Activated CD8-positive, alpha-beta memory T cell treated with anti-CD3 and anti-CD28 coated beads for 24 hours (primary cell): ENCODE measurements around the gene COL4A6.

Experiments used
- DNase-seq: peaks from one replicate; pipeline ENCODE4 v3.0.0-alpha.2; 2020

Gene COL4A6

GRCh38 chrX:108322234-108322633 lies 116.0 kb downstream of the COL4A6 start:
- no peak for DNase-seq

- no peak for DNase-seq
Measured at GRCh38 chrX:108316456-108316855, 121.8 kb downstream of the COL4A6 start.

GRCh38 chrX:108313669-108314068 lies 124.6 kb downstream of the COL4A6 start:
- DNase-seq = no peak

- no peak for DNase-seq
Measured at GRCh38 chrX:108312957-108313356, 125.3 kb downstream of the COL4A6 start.

- DNase-seq = no peak
Measured at GRCh38 chrX:108312011-108312410, 126.2 kb downstream of the COL4A6 start.

- DNase-seq = no peak
Measured at GRCh38 chrX:108310506-108310905, 127.7 kb downstream of the COL4A6 start.

GRCh38 chrX:108309144-108309543 lies 129.1 kb downstream of the COL4A6 start:
- DNase-seq = no peak

GRCh38 chrX:108307132-108308085 lies 130.8 kb downstream of the COL4A6 start:
- DNase-seq = no peak

GRCh38 chrX:108306086-108306485 lies 132.1 kb downstream of the COL4A6 start:
- no peak for DNase-seq

- DNase-seq = no peak
Measured at GRCh38 chrX:108304757-108305156, 133.5 kb downstream of the COL4A6 start.

- no peak for DNase-seq
Measured at GRCh38 chrX:108304210-108304609, 134.0 kb downstream of the COL4A6 start.

- DNase-seq = no peak
Measured at GRCh38 chrX:108303682-108304081, 134.5 kb downstream of the COL4A6 start.

- no peak for DNase-seq
Measured at GRCh38 chrX:108299704-108300103, 138.5 kb downstream of the COL4A6 start.

- no peak for DNase-seq
Measured at GRCh38 chrX:108299101-108299591, 139.1 kb downstream of the COL4A6 start.

GRCh38 chrX:108298165-108298602 lies 140.0 kb downstream of the COL4A6 start:
- no peak for DNase-seq

- DNase-seq = no peak
Measured at GRCh38 chrX:108297290-108297689, 140.9 kb downstream of the COL4A6 start.

GRCh38 chrX:108292053-108292452 lies 146.2 kb downstream of the COL4A6 start:
- no peak for DNase-seq

- no peak for DNase-seq
Measured at GRCh38 chrX:108285918-108286317, 152.3 kb downstream of the COL4A6 start.

GRCh38 chrX:108285356-108285755 lies 152.9 kb downstream of the COL4A6 start:
- no peak for DNase-seq

GRCh38 chrX:108275732-108276131 lies 162.5 kb downstream of the COL4A6 start:
- DNase-seq = no peak

- no peak for DNase-seq
Measured at GRCh38 chrX:108271397-108271787, 166.8 kb downstream of the COL4A6 start.

GRCh38 chrX:108270739-108271396 lies 167.4 kb downstream of the COL4A6 start:
- DNase-seq = no peak

GRCh38 chrX:108270280-108270679 lies 167.9 kb downstream of the COL4A6 start:
- no peak for DNase-seq
